Measurements from ENCODE around the gene EBF3. TPM values are rescaled to one million over a fixed set of nuclear protein-coding genes. Genes with fewer than 3 reads are reported as not detected.
A peak's percentile ranks its signal among the peaks of the same experiment; 100 is the strongest.

Gene EBF3
- total RNA-seq, 1 experiment from 2014 or later = 0.12 TPM

DNA sequence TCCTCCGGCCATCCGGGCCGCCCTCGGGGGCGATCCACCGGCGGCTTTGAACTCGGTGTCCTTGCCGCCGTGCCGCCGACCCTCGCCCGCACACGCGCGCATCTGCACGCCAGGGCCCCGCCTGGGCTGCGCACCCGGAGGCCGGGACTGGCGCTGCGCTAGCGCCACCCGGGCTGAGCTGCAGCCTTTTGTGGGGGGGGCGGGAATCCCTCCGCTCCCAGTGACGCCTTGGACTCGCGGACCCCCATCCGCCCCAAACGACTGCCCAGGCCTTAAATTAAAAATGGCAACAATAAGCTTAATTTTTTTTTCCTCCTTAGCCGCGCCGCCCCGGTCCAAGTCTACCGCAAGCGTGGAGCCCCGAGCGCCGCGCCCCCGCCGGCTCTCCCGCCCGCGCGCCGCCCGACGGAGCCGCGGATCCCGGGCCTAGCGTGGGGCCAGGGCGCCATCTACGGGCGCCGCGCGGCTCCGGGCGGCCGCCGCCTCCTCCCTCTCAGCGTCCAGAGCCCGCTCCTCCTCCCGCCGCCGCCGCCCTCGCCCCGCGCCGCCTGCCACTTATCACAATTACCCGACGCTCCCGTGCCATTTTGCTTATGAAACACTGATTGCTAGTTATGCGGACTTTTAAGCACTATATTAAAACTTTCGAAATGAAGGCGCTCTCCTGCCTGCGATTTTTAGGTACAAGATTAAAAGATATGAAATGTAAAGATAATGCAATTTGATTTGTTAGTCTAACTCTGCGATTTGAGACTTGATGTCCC, 7.5 kb upstream of the EBF3 start:
- Histone ChIP-seq H3K4me2 (ENCODE audit: low read length) (peak overlapping the region; percentile 25), H3K27me3 (ENCODE audit: insufficient read depth, low read length) (no peaks in the 10 kb centered on the region), H3K79me2 (ENCODE audit: insufficient read depth, low read length) (no peaks in the 10 kb centered on the region), H3K4me1 (ENCODE audit: control insufficient read depth in 1 of 2, insufficient read depth in 2 of 2, low read length in 2 of 2) (no peaks in the 10 kb centered on the region), H3K27ac (ENCODE audit: low read depth, low read length) (no peak overlapping the region), H3K9me2 (ENCODE audit: insufficient read depth) (no peaks in the 10 kb centered on the region), H4K20me1 (ENCODE audit: insufficient read depth) (no peaks in the 10 kb centered on the region), H3K9me3 (ENCODE audit: control insufficient read depth in 1 of 2, insufficient read depth in 1 of 2, low read depth in 1 of 2, low read length in 2 of 2) (no peaks in the 10 kb centered on the region), H3K4me3 (replicated peaks in 1 of 2; ENCODE audit: low read depth in 1 of 2, low read length in 2 of 2) (no peak overlapping the region), H3K36me3 (ENCODE audit: control insufficient read depth in 1 of 2, insufficient read depth in 2 of 2, low read length in 2 of 2) (no peaks in the 10 kb centered on the region), H3K9ac (ENCODE audit: low read length) (no peak overlapping the region), H2AFZ (ENCODE audit: low read depth, low read length, poor library complexity, severe bottlenecking) (no peak overlapping the region)
- intact Hi-C loops (cut with micrococcal nuclease) = loop anchor here (5.0 to 10.0 kb wide), 3 partner anchors 97 to 939 kb away; no protein-coding TSS in a partner anchor
- DNase-seq (ENCODE audit: low read depth, low spot score) (no peak), ATAC-seq (peak; percentile 99)
- no TSS peak for BruUV-seq (replicated peaks)
- ChIA-PET CTCF (interaction anchor here (1.1 kb wide), 1 partner anchor 82 kb away, joined by 3 read pairs; no protein-coding TSS in a partner anchor), POLR2A (no interaction called here), RAD21 (ENCODE audit: low non-redundant PET in 1 of 2, low total read pairs in 2 of 2, uncharacterized antibody in 2 of 2, unreplicated experiment in 2 of 2) (no interaction called here)
- TF ChIP-seq RAD21 (IDR thresholded peaks at IDR 0.05; ENCODE audit: low read depth) (peak; percentile 44), SIN3A (IDR thresholded peaks at IDR 0.05; ENCODE audit: low read depth) (no peak), MAX (IDR thresholded peaks at IDR 0.05) (0 out of 2 replicates have a peak, but pooled peaks have one; percentile 17), CTCF (IDR thresholded peaks at IDR 0.05 in 2 of 3, conservative IDR thresholded peaks at IDR 0.05 in 1 of 3; ENCODE audit: borderline replicate concordance in 1 of 3, insufficient read depth in 1 of 3, low read depth in 2 of 3, low read length in 2 of 3) (0 out of 6 replicates have a peak, but pooled peaks of 1 of the 3 experiments have one; percentile 9), POLR2AphosphoS5 (IDR thresholded peaks at IDR 0.05; ENCODE audit: low read depth, low read length) (no peak), CBX3 (IDR thresholded peaks at IDR 0.05; ENCODE audit: low read depth) (no peak)

Data from HCT116 (cell line).